ENCODE measurements around the gene NEURL1B. TPM values are rescaled to one million over a fixed set of nuclear protein-coding genes. Genes with fewer than 3 reads are reported as not detected.

The NEURL1B gene
- polyA plus RNA-seq, 2 of the 4 experiments (the other 2 are of a cell fraction): 0.89 to 2.1 TPM

DNA sequence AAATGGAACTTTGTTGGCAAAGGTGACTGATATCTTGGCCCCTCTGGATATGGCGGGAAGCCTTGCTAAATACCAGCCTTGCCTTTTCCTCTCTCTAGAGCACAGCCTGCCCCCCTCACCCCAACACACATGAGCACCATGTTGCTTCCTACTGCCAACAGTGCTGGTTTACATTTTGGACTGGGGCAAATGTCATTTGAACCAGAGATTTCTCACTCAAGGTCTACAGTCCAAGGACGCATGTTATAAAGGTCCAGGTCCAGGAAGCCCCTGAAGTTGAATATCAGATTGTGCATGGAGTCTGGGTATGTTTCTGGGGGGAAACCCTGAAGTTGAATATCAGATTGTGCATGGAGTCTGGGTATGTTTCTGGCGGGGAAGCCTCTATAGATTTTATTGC, 19.9 kb downstream of the NEURL1B start:
- no peak for TF ChIP-seq HOXB5 (CRISPR knock-in tag; IDR thresholded peaks at IDR 0.05)
- no peak for TF ChIP-seq ESRRA (IDR thresholded peaks at IDR 0.05; ENCODE audit: borderline replicate concordance, low read length)
- no peak for TF ChIP-seq RCOR1 (IDR thresholded peaks at IDR 0.05; ENCODE audit: low read depth, low read length)
- no peak for TF ChIP-seq PBX3 (IDR thresholded peaks at IDR 0.05)
- TF ChIP-seq MAFK (IDR thresholded peaks at IDR 0.05; ENCODE audit: partially characterized antibody): no peak
- TF ChIP-seq PHF8 (IDR thresholded peaks at IDR 0.05; ENCODE audit: borderline replicate concordance, low read depth): no peak
- TF ChIP-seq RARB (CRISPR knock-in tag; IDR thresholded peaks at IDR 0.05): no peak
- no peak for TF ChIP-seq HEYL (CRISPR knock-in tag; IDR thresholded peaks at IDR 0.05)
- TF ChIP-seq SREBF2 (IDR thresholded peaks at IDR 0.05): no peak
- TF ChIP-seq, protein P1, sequence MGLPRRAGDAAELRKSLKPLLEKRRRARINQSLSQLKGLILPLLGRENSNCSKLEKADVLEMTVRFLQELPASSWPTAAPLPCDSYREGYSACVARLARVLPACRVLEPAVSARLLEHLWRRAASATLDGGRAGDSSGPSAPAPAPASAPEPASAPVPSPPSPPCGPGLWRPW (IDR thresholded peaks at IDR 0.05): no peak
- no peak for TF ChIP-seq EP300 (IDR thresholded peaks at IDR 0.05)
- TF ChIP-seq, protein P2, sequence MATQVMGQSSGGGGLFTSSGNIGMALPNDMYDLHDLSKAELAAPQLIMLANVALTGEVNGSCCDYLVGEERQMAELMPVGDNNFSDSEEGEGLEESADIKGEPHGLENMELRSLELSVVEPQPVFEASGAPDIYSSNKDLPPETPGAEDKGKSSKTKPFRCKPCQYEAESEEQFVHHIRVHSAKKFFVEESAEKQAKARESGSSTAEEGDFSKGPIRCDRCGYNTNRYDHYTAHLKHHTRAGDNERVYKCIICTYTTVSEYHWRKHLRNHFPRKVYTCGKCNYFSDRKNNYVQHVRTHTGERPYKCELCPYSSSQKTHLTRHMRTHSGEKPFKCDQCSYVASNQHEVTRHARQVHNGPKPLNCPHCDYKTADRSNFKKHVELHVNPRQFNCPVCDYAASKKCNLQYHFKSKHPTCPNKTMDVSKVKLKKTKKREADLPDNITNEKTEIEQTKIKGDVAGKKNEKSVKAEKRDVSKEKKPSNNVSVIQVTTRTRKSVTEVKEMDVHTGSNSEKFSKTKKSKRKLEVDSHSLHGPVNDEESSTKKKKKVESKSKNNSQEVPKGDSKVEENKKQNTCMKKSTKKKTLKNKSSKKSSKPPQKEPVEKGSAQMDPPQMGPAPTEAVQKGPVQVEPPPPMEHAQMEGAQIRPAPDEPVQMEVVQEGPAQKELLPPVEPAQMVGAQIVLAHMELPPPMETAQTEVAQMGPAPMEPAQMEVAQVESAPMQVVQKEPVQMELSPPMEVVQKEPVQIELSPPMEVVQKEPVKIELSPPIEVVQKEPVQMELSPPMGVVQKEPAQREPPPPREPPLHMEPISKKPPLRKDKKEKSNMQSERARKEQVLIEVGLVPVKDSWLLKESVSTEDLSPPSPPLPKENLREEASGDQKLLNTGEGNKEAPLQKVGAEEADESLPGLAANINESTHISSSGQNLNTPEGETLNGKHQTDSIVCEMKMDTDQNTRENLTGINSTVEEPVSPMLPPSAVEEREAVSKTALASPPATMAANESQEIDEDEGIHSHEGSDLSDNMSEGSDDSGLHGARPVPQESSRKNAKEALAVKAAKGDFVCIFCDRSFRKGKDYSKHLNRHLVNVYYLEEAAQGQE (IDR thresholded peaks at IDR 0.05): no peak
- no peak for TF ChIP-seq HOXB13 (CRISPR knock-in tag; IDR thresholded peaks at IDR 0.05; ENCODE audit: low read depth)
- H3K4me2 ChIP-seq: peak overlapping the region; percentile 52; the same call in 2 of the 3 replicates
- DNase-seq (ENCODE audit: low read depth in 1 of 2, low spot score in 1 of 2): no peak
- 98% methylated on average over 3 of the region's 3 CpGs for WGBS (ENCODE audit: missing lambda C conversion rate)
- POLR2A ChIA-PET: no interaction called here
- H3K4me1 ChIP-seq: peaks cover 15% of the 10 kb centered on the region
- no peak for ATAC-seq
- no peak overlapping the region for H3K4me3 ChIP-seq
- no peak overlapping the region for H3K27ac ChIP-seq
- no peak for FAIRE-seq
- H3K9me3 ChIP-seq: no peaks in the 10 kb centered on the region
- CTCF ChIA-PET: no interaction called here

GRCh38 chr5:172661526-172661925, 20.5 kb downstream of the NEURL1B start:
- FAIRE-seq (no peak), ATAC-seq (no peak), DNase-seq (ENCODE audit: low read depth in 1 of 2, low spot score in 1 of 2) (no peak)
- Histone ChIP-seq H3K4me1 (peaks cover 15% of the 10 kb centered on the region), H3K4me2 (no peak overlapping the region), H3K4me3 (no peak overlapping the region), H3K27ac (no peak overlapping the region), H3K9me3 (no peaks in the 10 kb centered on the region)
- WGBS (ENCODE audit: missing lambda C conversion rate): 86% methylated on average over 9 of the region's 9 CpGs
- ChIA-PET POLR2A (no interaction called here), CTCF (interaction anchor here (1.2 kb wide), 1 partner anchor 35 kb away, joined by 5 read pairs; no protein-coding TSS in a partner anchor)
- TF ChIP-seq GATA3 (IDR thresholded peaks at IDR 0.05; ENCODE audit: borderline replicate concordance): no peak
- TF ChIP-seq PBX3 (IDR thresholded peaks at IDR 0.05): no peak
- TF ChIP-seq RFX5 (IDR thresholded peaks at IDR 0.05): no peak
- TF ChIP-seq KDM5A (IDR thresholded peaks at IDR 0.05): no peak
- TF ChIP-seq CBX8 (IDR thresholded peaks at IDR 0.05): no peak
- no peak for TF ChIP-seq KDM1A (IDR thresholded peaks at IDR 0.05; ENCODE audit: low read depth)
- no peak for TF ChIP-seq JUNB (IDR thresholded peaks at IDR 0.05)
- no peak for TF ChIP-seq FOSB (CRISPR knock-in tag; IDR thresholded peaks at IDR 0.05)
- no peak for TF ChIP-seq HEYL (CRISPR knock-in tag; IDR thresholded peaks at IDR 0.05)
- TF ChIP-seq HOXA7 (CRISPR knock-in tag; IDR thresholded peaks at IDR 0.05): no peak
- TF ChIP-seq ESRRA (IDR thresholded peaks at IDR 0.05; ENCODE audit: borderline replicate concordance, low read length): no peak
- no peak for TF ChIP-seq CEBPB (IDR thresholded peaks at IDR 0.05)
- TF ChIP-seq SMC3 (IDR thresholded peaks at IDR 0.05): no peak

Measured in A549 (cell line).